H1 (cell line): ENCODE results near the gene KRTAP5-6. TPM values are rescaled to one million over a fixed set of nuclear protein-coding genes. Genes with fewer than 3 reads are reported as not detected.

Experiments
- CTCF ChIA-PET: fragments of 300-600 bp; sonication (Branson Sonifier 250); formaldehyde crosslinking; loops from one replicate; lab custom pipeline; 2021; ENCODE audit not compliant: partially characterized antibody; lab: Charles Lee
- POLR2A ChIA-PET: fragments of 300-600 bp; sonication (Branson Sonifier 250); formaldehyde crosslinking; loops from one replicate; lab custom pipeline; 2021; ENCODE audit warnings: inconsistent platforms; ENCODE audit not compliant: partially characterized antibody; lab: Charles Lee
- DNase-seq, 2 experiments: peaks; one replicate each; pipeline versions ENCODE4 v3.0.0 to v3.0.0-alpha.2; 2010 to 2022; ENCODE audit warnings: low spot score in 2 of 2, low read depth in 1 of 2, mixed read lengths in 1 of 2
- FAIRE-seq: peaks from 2 replicates; lab custom pipeline; 2011; peaks lifted over from hg19 to GRCh38; lab: Jason Lieb, UNC
- H2AFZ ChIP-seq: 2 replicates; pipeline ENCODE4 v1.8.1; 2012; ENCODE audit warnings: low read length, inconsistent platforms
- H2AK5ac ChIP-seq: 2 replicates; pipeline ENCODE4 v1.6.1; 2013; ENCODE audit warnings: low read depth, low read length
- H2BK120ac ChIP-seq: replicated peaks from 2 replicates; pipeline ENCODE3; 2013; ENCODE audit warnings: low read depth, low read length, inconsistent platforms
- H2BK12ac ChIP-seq: 2 replicates; pipeline ENCODE4 v1.6.1; 2013; ENCODE audit warnings: low read depth, low read length
- H2BK15ac ChIP-seq: 2 replicates; pipeline ENCODE4 v1.6.1; 2013; ENCODE audit warnings: low read length
- H2BK20ac ChIP-seq: 2 replicates; pipeline ENCODE4 v1.6.1; 2013; ENCODE audit warnings: low read length
- H2BK5ac ChIP-seq: 2 replicates; pipeline ENCODE4 v1.6.1; 2013; ENCODE audit warnings: low read depth, low read length
- H3K14ac ChIP-seq: 2 replicates; pipeline ENCODE4 v1.6.1; 2013; ENCODE audit warnings: inconsistent platforms; ENCODE audit not compliant: insufficient read length
- H3K18ac ChIP-seq: 2 replicates; pipeline ENCODE4 v1.6.1; 2013; ENCODE audit warnings: low read length; ENCODE audit errors: extremely low read depth
- H3K23ac ChIP-seq: 2 replicates; pipeline ENCODE4 v1.6.1; 2013; ENCODE audit warnings: inconsistent platforms; ENCODE audit not compliant: insufficient read length
- H3K23me2 ChIP-seq: 2 replicates; pipeline ENCODE4 v1.6.1; 2013; ENCODE audit warnings: low read depth, low read length
- H3K27ac ChIP-seq: 2 replicates; pipeline ENCODE4 v1.6.1; 2011; ENCODE audit warnings: low read depth, low read length, inconsistent platforms
- H3K27me3 ChIP-seq, 4 experiments: replicated peaks in 1 of 4; 1 replicate in 1 of 4; 2 replicates in 3 of 4; pipeline versions ENCODE4 v1.6.1 to v1.8.1; 2011 to 2013; ENCODE audit warnings: low read length in 3 of 4, mild to moderate bottlenecking in 3 of 4, inconsistent platforms in 2 of 4, mixed read lengths in 2 of 4, moderate library complexity in 1 of 4; ENCODE audit not compliant: control insufficient read depth in 3 of 4, insufficient read depth in 3 of 4; ENCODE audit errors: extremely low read depth in 1 of 4
- H3K36me3 ChIP-seq, 4 experiments: 2 replicates each; pipeline versions ENCODE4 v1.6.1 to v1.8.1; 2011 to 2013; ENCODE audit warnings: mild to moderate bottlenecking in 4 of 4, low read length in 3 of 4, moderate library complexity in 2 of 4, control low read depth in 1 of 4, inconsistent platforms in 1 of 4; ENCODE audit not compliant: insufficient read depth in 4 of 4, control insufficient read depth in 2 of 4
- H3K4ac ChIP-seq: replicated peaks from 2 replicates; pipeline ENCODE3; 2013; ENCODE audit warnings: low read length, low read depth, mixed read lengths, inconsistent platforms; ENCODE audit not compliant: insufficient read length
- H3K4me1 ChIP-seq, 4 experiments: replicated peaks in 1 of 4; 1 replicate in 1 of 4; 2 replicates in 3 of 4; pipeline versions ENCODE4 v1.6.1 to v1.8.1; 2011 to 2013; ENCODE audit warnings: low read length in 3 of 4, inconsistent platforms in 2 of 4, mixed read lengths in 1 of 4; ENCODE audit not compliant: insufficient read depth in 4 of 4, control insufficient read depth in 3 of 4
- H3K4me2 ChIP-seq, 2 experiments: 2 replicates each; pipeline versions ENCODE4 v1.6.1 to v1.8.1; 2011 to 2013; ENCODE audit warnings: low read depth in 2 of 2, low read length in 2 of 2, control low read depth in 1 of 2, inconsistent platforms in 1 of 2, mild to moderate bottlenecking in 1 of 2; ENCODE audit not compliant: insufficient read depth in 1 of 2
- H3K4me3 ChIP-seq, 4 experiments: fragments of 200-600, 300-600 bp in 1 of 4; sonication (generic), shearing (Covaris generic), sonication (Bioruptor Twin) in 1 of 4; 2 replicates each; pipeline versions ENCODE4 v1.5.1 to v1.8.1; 2011 to 2016; ENCODE audit warnings: low read length in 4 of 4, low read depth in 3 of 4, control low read depth in 2 of 4, inconsistent platforms in 2 of 4, mild to moderate bottlenecking in 2 of 4, mixed read lengths in 1 of 4, moderate library complexity in 1 of 4; ENCODE audit not compliant: insufficient read depth in 2 of 4; ENCODE audit errors: extremely low read depth in 1 of 4
- H3K56ac ChIP-seq: replicated peaks from 2 replicates; pipeline ENCODE3; 2013; ENCODE audit warnings: low read depth, mild to moderate bottlenecking, mixed read lengths, low read length, inconsistent platforms; ENCODE audit not compliant: insufficient read length
- H3K79me1 ChIP-seq: 2 replicates; pipeline ENCODE4 v1.6.1; 2013; ENCODE audit warnings: low read depth, low read length, control low read depth
- H3K79me2 ChIP-seq, 2 experiments: 2 replicates each; pipeline versions ENCODE4 v1.6.1 to v1.8.1; 2012 to 2013; ENCODE audit warnings: low read length in 2 of 2, mild to moderate bottlenecking in 2 of 2, inconsistent platforms in 1 of 2; ENCODE audit not compliant: insufficient read depth in 2 of 2, control insufficient read depth in 1 of 2
- H3K9ac ChIP-seq, 4 experiments: replicated peaks in 1 of 4; 1 replicate in 1 of 4; 2 replicates in 3 of 4; pipeline versions ENCODE4 v1.6.1 to v1.8.1; 2011 to 2013; ENCODE audit warnings: low read depth in 3 of 4, low read length in 3 of 4, control low read depth in 2 of 4, mild to moderate bottlenecking in 2 of 4, moderate library complexity in 2 of 4, inconsistent platforms in 1 of 4; ENCODE audit errors: extremely low read depth in 1 of 4
- H3K9me3 ChIP-seq, 2 experiments: 2 replicates each; pipeline versions ENCODE4 v1.6.1 to v1.8.1; 2012 to 2013; ENCODE audit warnings: mild to moderate bottlenecking in 2 of 2, moderate library complexity in 2 of 2, control low read depth in 1 of 2, inconsistent platforms in 1 of 2, low read depth in 1 of 2, low read length in 1 of 2, mixed read lengths in 1 of 2; ENCODE audit not compliant: insufficient read depth in 2 of 2
- H4K20me1 ChIP-seq, 2 experiments: replicated peaks in 1 of 2; 2 replicates each; pipeline versions ENCODE3 to v1.8.1; 2011 to 2013; ENCODE audit warnings: inconsistent platforms in 2 of 2, low read length in 2 of 2, mild to moderate bottlenecking in 1 of 2; ENCODE audit not compliant: insufficient read depth in 2 of 2, control insufficient read depth in 1 of 2
- H4K5ac ChIP-seq: 2 replicates; pipeline ENCODE4 v1.6.1; 2013; ENCODE audit warnings: low read length, low read depth, mixed read lengths, inconsistent platforms; ENCODE audit not compliant: insufficient read length
- H4K8ac ChIP-seq: 2 replicates; pipeline ENCODE4 v1.8.0; 2013; ENCODE audit warnings: mild to moderate bottlenecking, moderate library complexity, low read length, inconsistent platforms; ENCODE audit not compliant: insufficient read depth; ENCODE audit errors: extremely low read depth
- H4K91ac ChIP-seq: replicated peaks from 2 replicates; pipeline ENCODE3; 2013; ENCODE audit warnings: low read length, mixed read lengths, inconsistent platforms; ENCODE audit not compliant: insufficient read length
- BCL11A ChIP-seq, 2 experiments: IDR thresholded peaks; one replicate each; pipeline ENCODE4 v1.6.1; 2011; ENCODE audit warnings: low read depth in 2 of 2, low read length in 2 of 2, mild to moderate bottlenecking in 2 of 2
- GABPA ChIP-seq: IDR thresholded peaks from 2 replicates; pipeline ENCODE4 v1.6.1; 2011; ENCODE audit warnings: mild to moderate bottlenecking, low read length, moderate library complexity, borderline replicate concordance; ENCODE audit not compliant: insufficient read depth
- JUND ChIP-seq: IDR thresholded peaks from 2 replicates; pipeline ENCODE4 v1.6.1; 2011; ENCODE audit warnings: mild to moderate bottlenecking, improper control_type of control experiment, low read length
- RNF2 ChIP-seq: fragments of 200-900, 300-1000 bp; sonication (generic); IDR thresholded peaks from 2 replicates; pipeline ENCODE4 v1.7.1; 2016; ENCODE audit warnings: borderline replicate concordance, low read depth, mild to moderate bottlenecking, antibody characterized with exemption, low read length; ENCODE audit not compliant: poor library complexity, severe bottlenecking; ENCODE audit errors: missing control alignments
- SP2 ChIP-seq: IDR thresholded peaks from 2 replicates; pipeline ENCODE4 v1.6.1; 2012; ENCODE audit warnings: mild to moderate bottlenecking, low read length, inconsistent platforms
- SP4 ChIP-seq: IDR thresholded peaks from 2 replicates; pipeline ENCODE4 v1.6.1; 2012; ENCODE audit warnings: low read length, inconsistent platforms
- WGBS, 2 experiments: shearing (Covaris generic) in 1 of 2; methylation state at CpG; one replicate each; pipeline versions ENCODE4 v1.1.6 to v1.1.7; 2013 to 2015; ENCODE audit warnings: low lambda C conversion rate in 2 of 2, mixed read lengths in 2 of 2, inconsistent platforms in 1 of 2, low coverage in 1 of 2, missing lambda C conversion rate in 1 of 2; ENCODE audit not compliant: insufficient replicate concordance in 2 of 2, insufficient coverage in 1 of 2, insufficient read length in 1 of 2; ENCODE audit errors: extremely low coverage in 1 of 2, missing lambda C conversion rate in 1 of 2; 5-methylcytosine and 5-hydroxymethylcytosine counted together
- polyA plus RNA-seq, 7 experiments: library from polyadenylated mRNA; depleted of rRNA in 3 of 7; stranded (reverse) in 5 of 7; unstranded in 2 of 7; fragments of >200 nt in 5 of 7; fragments of 200-250 nt in 2 of 7; gene quantifications; 1 replicate in 5 of 7; 2 replicates in 1 of 7; 4 replicates in 1 of 7; pipeline versions ENCODE4 v1.2.1 to v1.2.3, GENCODE V29; 2011 to 2013; ENCODE audit warnings: missing spikeins in 2 of 7, mixed read lengths in 2 of 7
- total RNA-seq: library from RNA; stranded (reverse); fragmentation: NEBNext Ultra II Directional; extraction: Animal tissue kit (Norgen Biotek cat#: 25700); gene quantifications from 2 replicates; pipeline ENCODE4 v1.2.1, GENCODE V29; 2021

Gene KRTAP5-6
- total and polyA plus RNA-seq, 2 of the 8 experiments (the other 6 are each of a cell fraction or from before 2014, with no cell fraction given) = not detected

GRCh38 chr11:1679881-1680280, 17.1 kb upstream of the KRTAP5-6 start:
- POLR2A ChIA-PET = no interaction called here
- Histone ChIP-seq H4K20me1 (no peaks in the 10 kb centered on the region), H3K4me3 (no peak overlapping the region), H3K36me3 (no peaks in the 10 kb centered on the region), H3K56ac (no peak overlapping the region), H3K4me2 (no peak overlapping the region), H3K4me1 (no peaks in the 10 kb centered on the region), H4K91ac (no peak overlapping the region), H2AFZ (no peak overlapping the region), H3K27ac (no peak overlapping the region), H2BK15ac (no peak overlapping the region), H3K9ac (no peak overlapping the region), H3K79me2 (no peaks in the 10 kb centered on the region), H3K27me3 (no peaks in the 10 kb centered on the region), H2BK5ac (no peak overlapping the region), H3K4ac (no peak overlapping the region), H2AK5ac (no peak overlapping the region), H3K23ac (no peak overlapping the region), H3K14ac (no peak overlapping the region)
- FAIRE-seq (no peak), DNase-seq (no peak)
- TF ChIP-seq BCL11A (IDR thresholded peaks at IDR 0.05; ENCODE audit: low read depth in 2 of 2, low read length in 2 of 2) (no peak), GABPA (no peak), SP4 (no peak), RNF2 (no peak), JUND (no peak), SP2 (no peak)
- TF ChIP-seq, all 59 proteins: peak for 0
- CTCF ChIA-PET = interaction anchor here (0.6 to 5.9 kb wide), 8 partner anchors 13 to 472 kb away, joined by 3 to 41 read pairs (median 4); no protein-coding TSS in a partner anchor
- WGBS, 2 experiments = 91% methylated on average over 10 of the region's 10 CpGs; no CpG with 5 or more reads in 1 of the 2 experiments
- H4K5ac ChIP-seq = no peak overlapping the region
- H3K18ac ChIP-seq = no peak overlapping the region
- H4K8ac ChIP-seq = no peak overlapping the region
- no peak overlapping the region for H2BK12ac ChIP-seq
- no peaks in the 10 kb centered on the region for H3K79me1 ChIP-seq
- H2BK20ac ChIP-seq = no peak overlapping the region
- H2BK120ac ChIP-seq = no peak overlapping the region
- no peaks in the 10 kb centered on the region for H3K9me3 ChIP-seq
- H3K23me2 ChIP-seq = no peaks in the 10 kb centered on the region
